ENCODE data around the gene TAX1BP3.

The TAX1BP3 gene

DNA sequence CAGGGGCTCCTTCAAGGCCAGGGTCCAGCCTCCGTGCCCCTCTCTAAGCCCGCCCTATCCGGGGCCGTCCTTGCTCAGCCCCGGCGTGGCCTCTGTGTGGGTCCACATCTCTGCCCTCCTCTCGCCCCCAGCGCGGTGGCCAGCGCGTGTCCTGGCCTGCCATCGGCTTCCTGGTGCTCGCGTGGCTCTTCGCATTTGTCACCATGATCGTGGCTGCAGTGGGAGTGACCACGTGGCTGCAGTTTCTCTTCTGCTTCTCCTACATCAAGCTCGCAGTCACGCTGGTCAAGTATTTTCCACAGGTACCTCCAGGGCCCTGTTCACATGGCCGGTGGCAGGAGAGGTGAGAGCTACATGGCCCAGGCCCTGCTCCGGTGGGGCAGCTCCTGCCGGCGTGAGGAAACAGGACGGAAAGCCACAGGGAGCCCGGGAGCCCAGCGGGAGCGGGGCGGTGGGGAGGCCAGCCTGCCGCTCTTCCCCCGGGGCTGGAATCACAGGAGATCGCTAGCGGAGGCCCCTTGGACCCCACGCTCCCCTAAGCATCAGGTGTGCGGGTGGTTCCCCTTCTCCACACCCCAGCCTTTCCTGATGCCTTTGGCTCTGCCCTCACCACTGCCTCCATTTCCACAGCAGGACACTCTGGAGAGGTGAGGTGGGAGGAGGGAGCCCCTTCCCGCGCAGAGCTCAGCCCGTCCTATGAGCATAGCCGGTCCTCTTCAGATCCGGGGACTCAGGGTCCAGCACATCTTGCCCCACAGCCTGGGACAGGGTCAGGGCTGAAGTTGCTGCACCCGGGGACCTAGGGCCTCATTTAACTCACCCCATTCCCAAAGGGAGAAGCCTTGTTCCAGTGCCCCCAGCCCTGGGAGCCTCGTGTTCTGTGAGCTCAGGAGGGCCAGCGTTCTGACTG, 10.2 kb downstream of the TAX1BP3 start:
- no peak for DNase-seq

- no peak for DNase-seq
Measured at GRCh38 chr17:3657588-3657869, 10.8 kb downstream of the TAX1BP3 start.

GRCh38 chr17:3656755-3657587, 11.4 kb downstream of the TAX1BP3 start:
- no peak for DNase-seq

DNA sequence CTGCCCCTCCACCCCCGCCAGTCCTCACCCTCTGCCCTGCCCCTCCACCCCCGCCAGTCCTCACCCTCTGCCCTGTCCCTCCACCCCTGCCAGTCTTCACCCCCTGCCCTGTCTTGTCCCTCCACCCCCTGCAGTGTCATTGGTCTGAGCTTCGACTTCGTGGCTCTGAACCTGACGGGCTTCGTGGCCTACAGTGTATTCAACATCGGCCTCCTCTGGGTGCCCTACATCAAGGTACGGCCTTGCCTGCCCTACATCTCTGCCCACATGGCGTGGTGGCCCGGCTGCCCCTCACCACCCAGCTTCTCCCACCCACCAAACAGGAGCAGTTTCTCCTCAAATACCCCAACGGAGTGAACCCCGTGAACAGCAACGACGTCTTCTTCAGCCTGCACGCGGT, 12.0 kb downstream of the TAX1BP3 start:
- no peak for DNase-seq

DNA sequence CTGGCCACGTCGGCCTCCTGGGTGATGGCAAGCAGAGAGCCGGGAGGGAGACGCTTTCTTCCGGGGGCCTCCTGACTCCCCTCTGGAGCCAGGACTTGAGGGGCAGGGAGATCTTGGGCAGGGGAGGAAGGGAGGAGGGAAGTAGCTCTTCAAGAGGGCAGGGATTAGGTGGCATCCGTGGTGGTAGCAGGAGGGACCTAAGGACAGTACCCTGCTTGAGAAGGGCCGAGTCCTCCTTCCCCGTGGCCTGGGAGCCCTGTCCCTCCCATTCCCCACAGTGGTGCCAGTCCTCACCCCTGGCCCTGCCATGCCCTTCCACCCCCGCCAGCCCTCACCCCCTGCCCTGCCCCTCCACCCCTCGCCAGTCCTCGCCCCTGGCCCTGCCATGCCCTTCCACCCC, 12.6 kb downstream of the TAX1BP3 start:
- no peak for DNase-seq

- DNase-seq = peak; percentile 87
Measured at GRCh38 chr17:3647769-3648555, 20.4 kb downstream of the TAX1BP3 start.

DNA sequence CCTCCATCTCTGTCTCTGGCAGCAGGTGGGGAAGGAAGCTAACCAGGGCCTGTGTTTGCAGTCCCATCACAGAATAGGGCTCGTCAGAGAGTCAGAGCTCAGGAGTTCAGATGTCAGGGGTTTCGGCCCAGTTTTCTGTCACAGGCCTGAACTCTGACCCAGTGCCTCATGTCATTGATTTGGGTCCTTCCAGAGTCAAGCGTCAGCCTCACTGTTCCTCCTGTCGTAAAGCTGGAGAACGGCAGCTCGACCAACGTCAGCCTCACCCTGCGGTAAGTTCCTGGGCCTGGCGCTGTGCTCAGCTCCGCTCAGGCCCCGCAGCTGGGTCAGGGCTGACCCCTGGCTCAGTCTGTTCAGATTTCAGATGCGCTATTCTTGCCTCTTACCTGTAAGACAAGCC, 21.1 kb downstream of the TAX1BP3 start:
- DNase-seq = no peak

- no peak for DNase-seq
Measured at GRCh38 chr17:3645310-3645709, 23.1 kb downstream of the TAX1BP3 start.

DNA sequence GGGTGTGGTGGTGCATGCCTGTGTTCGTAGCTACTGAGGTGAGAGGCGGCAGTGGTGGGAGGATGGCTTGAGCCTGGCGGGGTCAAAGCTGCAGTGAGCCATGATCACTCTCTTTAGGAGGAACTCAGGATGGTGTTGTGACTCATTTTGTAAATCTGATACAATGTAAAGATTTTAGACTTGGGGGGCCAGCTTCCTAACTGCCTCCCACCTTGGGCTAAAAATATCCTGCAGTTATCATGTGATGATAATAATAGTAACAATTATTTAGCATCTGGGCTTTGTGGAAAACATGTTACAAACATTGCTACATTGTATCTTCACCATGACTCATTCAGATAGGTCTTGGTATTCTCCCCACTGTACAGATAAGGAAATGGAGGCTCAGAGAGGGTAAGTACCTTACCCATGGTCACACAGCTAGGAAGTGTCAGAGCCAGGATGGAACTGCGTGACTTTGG, 24.5 kb downstream of the TAX1BP3 start:
- no peak for DNase-seq

GRCh38 chr17:3641717-3642486, 26.5 kb downstream of the TAX1BP3 start:
- peak; percentile 30 for DNase-seq

GRCh38 chr17:3641014-3641413, 27.4 kb downstream of the TAX1BP3 start:
- DNase-seq = no peak

DNA sequence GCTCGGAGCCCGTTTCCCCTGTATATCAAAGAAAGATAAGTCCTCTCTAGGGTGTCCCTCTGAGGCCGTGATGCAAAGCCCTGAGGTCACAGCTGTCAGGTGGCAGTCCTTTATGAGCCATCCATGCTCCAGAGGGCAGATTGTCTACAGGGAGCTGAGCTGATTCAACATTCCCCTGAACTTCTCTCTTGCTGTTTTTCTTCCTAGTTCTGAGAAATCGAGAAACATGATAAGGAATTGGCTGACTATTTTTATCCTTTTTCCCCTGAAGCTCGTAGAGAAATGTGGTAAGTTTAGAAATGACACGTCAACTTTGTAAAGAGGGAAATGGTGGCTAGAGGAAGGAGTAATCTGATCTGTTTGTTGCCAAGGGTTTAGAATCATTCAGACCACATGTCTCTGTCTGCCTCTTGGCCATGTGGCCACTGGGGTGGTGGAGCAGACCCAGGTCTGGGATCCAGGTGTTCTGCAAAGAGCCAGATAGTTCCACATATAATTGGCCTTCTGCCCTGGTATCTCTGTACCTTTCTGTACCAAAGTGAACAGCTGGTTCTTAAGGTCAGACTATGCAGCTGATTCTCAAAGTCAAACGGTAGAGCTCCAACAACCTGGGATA, 28.3 kb downstream of the TAX1BP3 start:
- DNase-seq = peak; percentile 92

DNA sequence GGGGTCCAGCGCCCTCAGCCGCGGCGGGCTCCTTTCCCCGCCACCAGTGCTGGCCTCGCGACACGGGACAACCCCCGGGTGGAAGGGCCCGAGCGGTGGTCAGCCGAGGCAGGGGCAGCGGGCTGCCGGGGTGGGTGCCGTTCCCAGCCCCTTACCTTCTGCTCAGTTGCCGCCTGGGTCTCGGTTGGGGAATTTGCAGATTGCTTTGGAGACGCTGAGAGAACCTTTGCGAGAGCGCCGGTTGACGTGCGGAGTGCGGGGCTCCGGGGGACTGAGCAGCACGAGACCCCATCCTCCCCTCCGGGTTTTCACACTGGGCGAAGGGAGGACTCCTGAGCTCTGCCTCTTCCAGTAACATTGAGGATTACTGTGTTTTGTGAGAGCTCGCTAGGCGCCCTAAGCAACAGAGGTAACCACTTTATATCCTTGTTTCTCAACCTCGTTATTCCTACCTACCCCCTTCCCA, 31.4 kb downstream of the TAX1BP3 start:
- peak; percentile 42 for DNase-seq

GRCh38 chr17:3636154-3636907, 32.0 kb downstream of the TAX1BP3 start, which contains the start of the genes CTNS and SHPK:
Gene CTNS (plus strand): TSS chr17:3636760. CDS start chr17:3640207, 3,447 bp downstream.
Gene SHPK (minus strand): TSS chr17:3636250. CDS start chr17:3636219, 31 bp downstream.
- DNase-seq = peak; percentile 99

- no peak for DNase-seq
Measured at GRCh38 chr17:3635474-3636153, 32.8 kb downstream of the TAX1BP3 start.

DNA sequence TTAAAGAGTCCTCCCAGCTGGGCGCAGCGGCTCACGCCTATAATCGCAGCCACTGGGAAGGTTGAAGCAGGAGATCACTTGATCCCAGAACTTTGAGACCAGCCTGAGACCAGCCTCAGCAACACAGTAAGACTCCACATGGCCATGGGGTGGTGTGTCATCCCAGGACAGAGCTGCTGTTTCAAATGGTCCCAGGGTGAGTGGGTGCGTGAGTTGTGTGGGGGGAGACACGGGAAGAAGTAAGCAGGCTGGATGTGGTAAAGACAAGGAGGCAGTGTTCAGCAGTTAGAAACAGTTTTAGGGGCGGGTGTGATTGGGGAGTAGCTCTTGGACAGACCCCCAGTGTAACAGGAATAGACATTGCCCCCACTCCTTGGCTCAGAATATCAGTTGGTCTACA, 36.1 kb downstream of the TAX1BP3 start:
- no peak for DNase-seq

- no peak for DNase-seq
Measured at GRCh38 chr17:3630781-3631180, 37.6 kb downstream of the TAX1BP3 start.

GRCh38 chr17:3627769-3628167, 40.6 kb downstream of the TAX1BP3 start:
- DNase-seq = no peak

- no peak for DNase-seq
Measured at GRCh38 chr17:3626831-3627768, 41.3 kb downstream of the TAX1BP3 start.
